HepG2 (cell line): ENCODE data around the gene HOXA5. TPM values are rescaled to one million over a fixed set of nuclear protein-coding genes. Genes with fewer than 3 reads are reported as not detected.

Source experiments
- ATAC-seq: fragments of 200-7000 bp; cut with Tn5 transposase; 3 replicates; pipeline ENCODE4 v1.9.1; 2020; ENCODE audit warnings: mild to moderate bottlenecking, moderate library complexity
- BruUV-seq: library from RNA; stranded (reverse); fragments of 400-500 nt; replicated peaks from 2 replicates; lab custom pipeline; 2021; lab: Mats Ljungman, UMichigan
- CTCF ChIA-PET: fragments of 300-600 bp; formaldehyde crosslinking; extraction: SDS; loops from one replicate; lab custom pipeline; 2021; ENCODE audit warnings: low total read pairs, inconsistent platforms, low intra/inter-chr PET ratio; lab: Yijun Ruan, JAX
- POLR2A ChIA-PET: fragments of 350-600 bp; sonication (Branson Sonifier 250); formaldehyde crosslinking; loops from one replicate; lab custom pipeline; 2020; ENCODE audit warnings: antibody characterized with exemption, inconsistent platforms; lab: Yijun Ruan, JAX
- DNase-seq: peaks from one replicate; pipeline ENCODE4 v3.0.0-alpha.2; 2015; ENCODE audit warnings: low spot score
- FAIRE-seq: peaks from 3 replicates; lab custom pipeline; 2011; peaks lifted over from hg19 to GRCh38; lab: Jason Lieb, UNC
- H2AFZ ChIP-seq: one replicate; pipeline ENCODE4 v1.6.1; 2011; ENCODE audit warnings: low read length, inconsistent platforms
- H3K27ac ChIP-seq: fragments of 300-600 bp; 3 replicates; pipeline ENCODE4 v1.8.0; 2011; ENCODE audit warnings: mixed run types, mild to moderate bottlenecking, mixed read lengths, low read length, inconsistent platforms; ENCODE audit not compliant: insufficient read depth; ENCODE audit errors: extremely low read length
- H3K27me3 ChIP-seq, 2 experiments: fragments of 200-600 bp in 1 of 2; 2 replicates in 1 of 2; 3 replicates in 1 of 2; pipeline versions ENCODE4 v1.6.0 to v1.8.0; 2011; ENCODE audit warnings: low read length in 2 of 2, mild to moderate bottlenecking in 2 of 2, moderate library complexity in 2 of 2, inconsistent platforms in 1 of 2; ENCODE audit not compliant: insufficient read depth in 2 of 2, control insufficient read depth in 1 of 2
- H3K36me3 ChIP-seq, 2 experiments: fragments of 200-600 bp in 1 of 2; replicated peaks in 1 of 2; 2 replicates in 1 of 2; 3 replicates in 1 of 2; pipeline versions ENCODE4 v1.5.1 to v1.8.0; 2011; ENCODE audit warnings: low read length in 2 of 2, inconsistent platforms in 1 of 2; ENCODE audit not compliant: insufficient read depth in 2 of 2, control insufficient read depth in 1 of 2
- H3K4me1 ChIP-seq: 2 replicates; pipeline ENCODE4 v1.5.1; 2012; ENCODE audit warnings: low read length, inconsistent platforms; ENCODE audit not compliant: insufficient read depth
- H3K4me2 ChIP-seq: 2 replicates; pipeline ENCODE4 v1.6.0; 2011; ENCODE audit warnings: low read depth, low read length, inconsistent platforms
- H3K4me3 ChIP-seq, 3 experiments: fragments of 200-600 bp in 1 of 3; sonication (generic), shearing (Covaris generic) in 1 of 3; replicated peaks in 1 of 3; 2 replicates each; pipeline ENCODE4 v1.5.1; 2011 to 2016; ENCODE audit warnings: low read length in 3 of 3, inconsistent platforms in 2 of 3, low read depth in 2 of 3, mild to moderate bottlenecking in 2 of 3, control low read depth in 1 of 3, mixed read lengths in 1 of 3; ENCODE audit not compliant: insufficient read depth in 1 of 3
- H3K79me2 ChIP-seq: one replicate; pipeline ENCODE4 v1.6.1; 2011; ENCODE audit warnings: low read length, inconsistent platforms; ENCODE audit not compliant: insufficient read depth
- H3K9ac ChIP-seq: 2 replicates; pipeline ENCODE4 v1.6.0; 2011; ENCODE audit warnings: mild to moderate bottlenecking, low read depth, low read length, inconsistent platforms; ENCODE audit not compliant: insufficient read depth
- H3K9me3 ChIP-seq: 2 replicates; pipeline ENCODE4 v1.5.1; 2012; ENCODE audit warnings: mild to moderate bottlenecking, low read length
- H4K20me1 ChIP-seq: 2 replicates; pipeline ENCODE4 v1.6.0; 2011; ENCODE audit warnings: inconsistent platforms, mild to moderate bottlenecking, low read length, moderate library complexity; ENCODE audit not compliant: insufficient read depth
- PBX3 ChIP-seq: sonication (generic); formaldehyde crosslinking; IDR thresholded peaks from 2 replicates; pipeline ENCODE4 v1.8.1; 2023; ENCODE audit warnings: missing genetic modification reagents, inconsistent platforms, borderline replicate concordance
- ZNF205 ChIP-seq: IDR thresholded peaks from 2 replicates; pipeline ENCODE4 v1.6.1; 2018; ENCODE audit warnings: missing biosample characterization, missing genetic modification reagents
- WGBS: methylation state at CpG from one replicate; pipeline ENCODE4 v1.1.6; 2017; ENCODE audit warnings: low lambda C conversion rate; 5-methylcytosine and 5-hydroxymethylcytosine counted together
- in situ Hi-C: cut with HindIII; loops from 2 replicates; pipeline ENCODE4 v1.10.0; 2017; ENCODE audit warnings: low pct_unique_long_range_greater_than_20kb; ENCODE audit not compliant: extremely low pct_ligation_motif_present
- intact Hi-C: fragments of 100-400 bp; cut with micrococcal nuclease; formaldehyde crosslinking; loops from one replicate; pipeline ENCODE4 v1.10.0; 2022; ENCODE audit not compliant: unreplicated experiment
- polyA plus RNA-seq, 8 experiments: library from polyadenylated mRNA; depleted of rRNA in 3 of 8; stranded (reverse) in 7 of 8; unstranded in 1 of 8; fragments of >200 nt; fragmentation: Illumina TruSeq in 4 of 8; extraction: Trizol in 4 of 8; gene quantifications; 2 replicates each; pipeline versions ENCODE4 v1.2.1 to v1.2.3, GENCODE V29; 2011 to 2016; ENCODE audit warnings: low read depth in 4 of 8, missing spikeins in 1 of 8, mixed read lengths in 1 of 8; ENCODE audit not compliant: insufficient read depth in 1 of 8
- total RNA-seq, 5 experiments: library from RNA; depleted of rRNA; stranded (reverse); fragments of >200 nt; fragmentation: Illumina TruSeq; extraction: Trizol; gene quantifications; 2 replicates each; pipeline ENCODE4 v1.2.3, GENCODE V29; 2016; ENCODE audit warnings: low read depth in 1 of 5
- TF ChIP-seq, protein P1 (sequence below): sonication (generic); formaldehyde crosslinking; IDR thresholded peaks from 2 replicates; pipeline ENCODE4 v1.8.0; 2022; ENCODE audit warnings: missing genetic modification reagents, low read depth, mild to moderate bottlenecking, borderline replicate concordance
- TF ChIP-seq, protein P2 (sequence below): sonication (generic); formaldehyde crosslinking; IDR thresholded peaks from 2 replicates; pipeline ENCODE4 v1.4.0; 2020; ENCODE audit warnings: missing genetic modification reagents, borderline replicate concordance

The HOXA5 gene
- total and polyA plus RNA-seq, 2 of the 13 experiments (the other 11 are each of a cell fraction or from before 2014, with no cell fraction given), result 3.2 to 3.6 TPM

DNA sequence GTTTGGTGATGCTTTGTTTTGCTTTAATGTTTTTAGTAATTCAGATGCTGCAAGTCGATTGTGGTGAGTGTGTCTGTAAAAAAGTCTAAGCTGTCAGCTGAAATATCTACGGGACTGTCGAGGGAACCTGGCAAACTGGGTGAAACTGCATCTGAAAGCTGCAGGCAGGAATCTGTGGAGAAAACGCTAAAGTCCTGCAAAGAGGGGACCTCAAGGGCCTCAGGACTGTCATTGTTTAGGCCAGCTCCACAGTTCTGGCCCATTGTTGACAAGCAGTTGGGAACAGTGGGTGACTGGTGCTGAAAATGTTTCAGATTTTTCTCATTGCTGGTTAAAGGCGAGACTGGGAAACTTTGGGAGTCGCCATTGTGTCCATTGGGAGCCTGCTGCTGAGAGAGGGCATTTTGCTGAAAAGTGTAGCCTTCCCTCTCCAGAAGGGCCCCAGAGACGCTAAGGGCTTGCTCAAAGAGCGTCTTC, 42.7 kb downstream of the HOXA5 start:
- H2AFZ ChIP-seq, result no peak overlapping the region
- no peaks in the 10 kb centered on the region for H3K79me2 ChIP-seq
- POLR2A ChIA-PET, result no interaction called here
- TF ChIP-seq, protein P1, sequence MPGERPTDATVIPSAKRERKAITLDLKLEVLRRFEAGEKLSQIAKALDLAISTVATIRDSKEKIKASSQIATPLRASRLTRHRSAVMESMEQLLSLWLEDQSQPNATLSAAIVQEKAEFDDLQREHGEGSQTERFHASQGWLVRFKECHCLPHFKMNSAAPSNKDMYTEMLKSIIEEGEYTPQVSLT, result no peak
- TF ChIP-seq, protein P2, sequence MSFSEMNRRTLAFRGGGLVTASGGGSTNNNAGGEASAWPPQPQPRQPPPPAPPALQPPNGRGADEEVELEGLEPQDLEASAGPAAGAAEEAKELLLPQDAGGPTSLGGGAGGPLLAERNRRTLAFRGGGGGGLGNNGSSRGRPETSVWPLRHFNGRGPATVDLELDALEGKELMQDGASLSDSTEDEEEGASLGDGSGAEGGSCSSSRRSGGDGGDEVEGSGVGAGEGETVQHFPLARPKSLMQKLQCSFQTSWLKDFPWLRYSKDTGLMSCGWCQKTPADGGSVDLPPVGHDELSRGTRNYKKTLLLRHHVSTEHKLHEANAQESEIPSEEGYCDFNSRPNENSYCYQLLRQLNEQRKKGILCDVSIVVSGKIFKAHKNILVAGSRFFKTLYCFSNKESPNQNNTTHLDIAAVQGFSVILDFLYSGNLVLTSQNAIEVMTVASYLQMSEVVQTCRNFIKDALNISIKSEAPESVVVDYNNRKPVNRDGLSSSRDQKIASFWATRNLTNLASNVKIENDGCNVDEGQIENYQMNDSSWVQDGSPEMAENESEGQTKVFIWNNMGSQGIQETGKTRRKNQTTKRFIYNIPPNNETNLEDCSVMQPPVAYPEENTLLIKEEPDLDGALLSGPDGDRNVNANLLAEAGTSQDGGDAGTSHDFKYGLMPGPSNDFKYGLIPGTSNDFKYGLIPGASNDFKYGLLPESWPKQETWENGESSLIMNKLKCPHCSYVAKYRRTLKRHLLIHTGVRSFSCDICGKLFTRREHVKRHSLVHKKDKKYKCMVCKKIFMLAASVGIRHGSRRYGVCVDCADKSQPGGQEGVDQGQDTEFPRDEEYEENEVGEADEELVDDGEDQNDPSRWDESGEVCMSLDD (CRISPR knock-in tag), result no peak
- TF ChIP-seq ZNF205 (CRISPR knock-in tag) (no peak), PBX3 (CRISPR knock-in tag) (no peak)
- TF ChIP-seq, all 625 proteins: peak for 0
- no peaks in the 10 kb centered on the region for H3K36me3 ChIP-seq
- no peaks in the 10 kb centered on the region for H3K27me3 ChIP-seq
- in situ Hi-C loops, result no loop called here
- no peaks in the 10 kb centered on the region for H4K20me1 ChIP-seq
- WGBS, result 93% methylated on average over 8 of the region's 8 CpGs
- no peak overlapping the region for H3K9ac ChIP-seq
- FAIRE-seq, result no peak
- intact Hi-C loops, result no loop called here
- no peaks in the 10 kb centered on the region for H3K9me3 ChIP-seq
- ATAC-seq, result no peak
- H3K4me1 ChIP-seq, result peaks cover 12% of the 10 kb centered on the region; the same call in 1 of the 2 replicates
- no peak overlapping the region for H3K27ac ChIP-seq
- CTCF ChIA-PET, result no interaction called here
- DNase-seq, result no peak
- no peak overlapping the region for H3K4me2 ChIP-seq
- no peak overlapping the region for H3K4me3 ChIP-seq
- BruUV-seq, result no TSS peak
